HPDE6-E6E7 (cell line): ENCODE results near the gene TNFRSF11A.

Experiments used
- DNase-seq: peaks from one replicate; pipeline ENCODE4 v3.0.0; 2011; ENCODE audit warnings: missing footprints; ENCODE audit errors: extremely low spot score

TNFRSF11A gene

GRCh38 chr18:62325806-62326645 is 916 bp downstream of the TNFRSF11A start:
- no peak for DNase-seq

- DNase-seq, result no peak
Observed at GRCh38 chr18:62326646-62327348, 1.7 kb downstream of the TNFRSF11A start.

- no peak for DNase-seq
Observed at GRCh38 chr18:62327977-62328376, 2.9 kb downstream of the TNFRSF11A start.

GRCh38 chr18:62328586-62329525 is 3.7 kb downstream of the TNFRSF11A start:
- DNase-seq, result no peak

GRCh38 chr18:62329691-62330454 is 4.8 kb downstream of the TNFRSF11A start:
- DNase-seq, result no peak

- no peak for DNase-seq
Observed at GRCh38 chr18:62330650-62331049, 5.5 kb downstream of the TNFRSF11A start.

- DNase-seq, result no peak
Observed at GRCh38 chr18:62331581-62332356, 6.7 kb downstream of the TNFRSF11A start.

- no peak for DNase-seq
Observed at GRCh38 chr18:62332431-62332830, 7.3 kb downstream of the TNFRSF11A start.

GRCh38 chr18:62332964-62333695 is 8.0 kb downstream of the TNFRSF11A start:
- DNase-seq, result no peak

- DNase-seq, result peak; percentile 75
Observed at GRCh38 chr18:62334120-62334519, 9.0 kb downstream of the TNFRSF11A start.

- DNase-seq, result no peak
Observed at GRCh38 chr18:62335494-62335893, 10.4 kb downstream of the TNFRSF11A start.

- DNase-seq, result no peak
Observed at GRCh38 chr18:62336618-62337017, 11.5 kb downstream of the TNFRSF11A start.

GRCh38 chr18:62337336-62337735 is 12.2 kb downstream of the TNFRSF11A start:
- DNase-seq, result no peak

- no peak for DNase-seq
Observed at GRCh38 chr18:62338446-62339105, 13.5 kb downstream of the TNFRSF11A start.

- DNase-seq, result peak; percentile 83
Observed at GRCh38 chr18:62339106-62339988, 14.2 kb downstream of the TNFRSF11A start.

GRCh38 chr18:62340996-62341395 is 15.9 kb downstream of the TNFRSF11A start:
- DNase-seq, result no peak

GRCh38 chr18:62341473-62341872 is 16.4 kb downstream of the TNFRSF11A start:
- DNase-seq, result no peak

- DNase-seq, result no peak
Observed at GRCh38 chr18:62342884-62343283, 17.8 kb downstream of the TNFRSF11A start.
